AG04450 (cell line): ENCODE measurements around the gene IL18. TPM values are rescaled to one million over a fixed set of nuclear protein-coding genes. Genes with fewer than 3 reads are reported as not detected.
"Not testable (repeated sequence)": the region's sequence is repeated elsewhere in the genome, so short reads cannot be mapped to it uniquely, and the experiment has no call there.

Experiments
- CTCF ChIA-PET: fragments of 300-600, 350-600 bp; formaldehyde crosslinking; extraction: SDS; loops from one replicate; lab custom pipeline; 2022; ENCODE audit warnings: antibody characterized with exemption, inconsistent platforms; lab: Charles Lee
- POLR2A ChIA-PET: fragments of 350-600 bp; formaldehyde crosslinking; extraction: SDS; loops from one replicate; lab custom pipeline; 2021; ENCODE audit warnings: antibody characterized with exemption, inconsistent platforms; lab: Yijun Ruan, JAX
- DNase-seq: peaks from one replicate; pipeline ENCODE4 v3.0.0-alpha.2; 2011; ENCODE audit warnings: low read depth, low spot score
- H3K27ac ChIP-seq: one replicate; pipeline ENCODE4 v1.5.1; 2012; ENCODE audit warnings: low read depth, low read length, control low read depth
- H3K27me3 ChIP-seq: one replicate; pipeline ENCODE4 v1.6.0; 2012; ENCODE audit warnings: low read length; ENCODE audit not compliant: control insufficient read depth, insufficient read depth
- H3K4me3 ChIP-seq: 2 replicates; pipeline ENCODE4 v1.5.1; 2011; ENCODE audit warnings: mild to moderate bottlenecking, low read depth, low read length, control low read depth
- H3K9me3 ChIP-seq: 2 replicates; pipeline ENCODE4 v1.5.1; 2012; ENCODE audit warnings: low read length; ENCODE audit not compliant: control insufficient read depth, insufficient read depth
- CTCF ChIP-seq: IDR thresholded peaks from 2 replicates; pipeline ENCODE4 v1.5.1; 2011; ENCODE audit warnings: low read depth, low read length, control low read depth, inconsistent platforms
- polyA plus RNA-seq: library from polyadenylated mRNA; depleted of rRNA; stranded (reverse); fragments of >200 nt; gene quantifications from 2 replicates; pipeline ENCODE4 v1.2.3, GENCODE V29; 2011

IL18 gene
- polyA plus RNA-seq, 1 experiment = 0.46 TPM

- Histone ChIP-seq H3K27ac (no peak overlapping the region), H3K4me3 (no peak overlapping the region), H3K9me3 (peaks cover 3% of the 10 kb centered on the region; the same call in 1 of the 2 replicates), H3K27me3 (no peaks in the 10 kb centered on the region)
- CTCF ChIA-PET = interaction anchor here (0.8 to 3.1 kb wide), 2 partner anchors 10 to 44 kb away, joined by 3 to 12 read pairs; partner anchors contain the start of gene BCO2
- POLR2A ChIA-PET = no interaction called here
- no peak for TF ChIP-seq CTCF
- no peak for DNase-seq
These were observed 1.2 kb upstream of the IL18 start for GRCh38 chr11:112165049-112165448.

GRCh38 chr11:112162761-112163546 is 940 bp downstream of the IL18 start:
- no peak overlapping the region for H3K4me3 ChIP-seq
- peaks cover 3% of the 10 kb centered on the region; the same call in 1 of the 2 replicates for H3K9me3 ChIP-seq
- CTCF ChIA-PET = interaction anchor here (1.5 to 3.1 kb wide), 2 partner anchors 13 to 49 kb away, joined by 4 to 12 read pairs; partner anchors contain the start of gene BCO2
- POLR2A ChIA-PET = interaction anchor here (0.7 kb wide), 1 partner anchor 42 kb away, joined by 4 read pairs; no protein-coding TSS in a partner anchor
- no peaks in the 10 kb centered on the region for H3K27me3 ChIP-seq
- no peak for TF ChIP-seq CTCF
- no peak for DNase-seq
- no peak overlapping the region for H3K27ac ChIP-seq

- H3K27ac ChIP-seq, POLR2A ChIA-PET, DNase-seq, H3K27me3 ChIP-seq, H3K9me3 ChIP-seq, H3K4me3 ChIP-seq: not testable (repeated sequence)
- CTCF ChIA-PET = interaction anchor here (3.1 kb wide), 1 partner anchor 13 kb away, joined by 12 read pairs; the partner anchor contains the start of gene BCO2
These were observed 1.7 kb downstream of the IL18 start for GRCh38 chr11:112162200-112162599.

GRCh38 chr11:112161012-112161411 is 2.9 kb downstream of the IL18 start:
- no peak for TF ChIP-seq CTCF
- no peak overlapping the region for H3K27ac ChIP-seq
- no peak for DNase-seq
- no peaks in the 10 kb centered on the region for H3K27me3 ChIP-seq
- POLR2A ChIA-PET = no interaction called here
- no peaks in the 10 kb centered on the region for H3K9me3 ChIP-seq
- CTCF ChIA-PET = interaction anchor here (0.6 to 2.0 kb wide), 2 partner anchors 14 to 120 kb away, joined by 6 to 9 read pairs; partner anchors contain the start of gene BCO2
- H3K4me3 ChIP-seq = no peak overlapping the region

- no peaks in the 10 kb centered on the region for H3K27me3 ChIP-seq
- CTCF ChIA-PET = interaction anchor here (2.0 kb wide), 1 partner anchor 15 kb away, joined by 9 read pairs; the partner anchor contains the start of gene BCO2
- no peak for DNase-seq
- no peaks in the 10 kb centered on the region for H3K9me3 ChIP-seq
- no peak overlapping the region for H3K4me3 ChIP-seq
- no peak for TF ChIP-seq CTCF
- POLR2A ChIA-PET = no interaction called here
- no peak overlapping the region for H3K27ac ChIP-seq
These were observed 3.6 kb downstream of the IL18 start for GRCh38 chr11:112160091-112160848.
